HFF-Myc (cell line): ENCODE data around the gene PALM.

Experiments
- DNase-seq: peaks from one replicate; pipeline ENCODE4 v3.0.0-alpha.2; 2011; ENCODE audit warnings: low read depth; ENCODE audit errors: extremely low read depth
- H3K4me3 ChIP-seq: replicated peaks from 2 replicates; pipeline ENCODE4 v1.5.1; 2011; ENCODE audit warnings: low read depth, mild to moderate bottlenecking, control low read depth, low read length
- CTCF ChIP-seq: IDR thresholded peaks from 2 replicates; pipeline ENCODE4 v1.5.1; 2012; ENCODE audit warnings: mild to moderate bottlenecking, low read depth, low read length, control low read depth; ENCODE audit errors: missing control alignments

Gene PALM

GRCh38 chr19:746956-747355 is 38.2 kb downstream of the PALM start:
- no peak overlapping the region for H3K4me3 ChIP-seq
- no peak for DNase-seq
- TF ChIP-seq CTCF: no peak

- TF ChIP-seq CTCF: no peak
- H3K4me3 ChIP-seq: no peak overlapping the region
These were observed 38.9 kb downstream of the PALM start for GRCh38 chr19:747432-748273.

DNA sequence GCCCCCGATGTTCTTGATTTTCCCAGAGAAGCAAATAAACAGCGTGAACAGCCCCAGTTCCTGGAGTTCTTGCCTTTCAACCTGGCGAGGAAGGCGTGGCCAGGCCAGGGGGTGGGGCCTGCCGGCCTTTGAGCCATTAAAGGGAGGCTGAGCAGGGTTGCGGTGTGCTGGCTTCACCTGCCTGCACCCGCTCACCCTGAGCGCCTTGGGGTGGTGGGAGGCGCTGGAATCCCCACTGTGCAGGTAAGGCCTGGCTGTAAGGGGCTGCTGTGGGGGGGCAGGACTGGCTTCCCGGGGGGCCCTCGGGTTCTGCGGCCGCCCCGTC is 39.5 kb downstream of the PALM start:
- no peak for DNase-seq
- TF ChIP-seq CTCF: no peak
- H3K4me3 ChIP-seq: no peak overlapping the region

More at GRCh38 chr19:747432-748273, 38.9 kb downstream of the PALM start:
- no peak for DNase-seq

DNA sequence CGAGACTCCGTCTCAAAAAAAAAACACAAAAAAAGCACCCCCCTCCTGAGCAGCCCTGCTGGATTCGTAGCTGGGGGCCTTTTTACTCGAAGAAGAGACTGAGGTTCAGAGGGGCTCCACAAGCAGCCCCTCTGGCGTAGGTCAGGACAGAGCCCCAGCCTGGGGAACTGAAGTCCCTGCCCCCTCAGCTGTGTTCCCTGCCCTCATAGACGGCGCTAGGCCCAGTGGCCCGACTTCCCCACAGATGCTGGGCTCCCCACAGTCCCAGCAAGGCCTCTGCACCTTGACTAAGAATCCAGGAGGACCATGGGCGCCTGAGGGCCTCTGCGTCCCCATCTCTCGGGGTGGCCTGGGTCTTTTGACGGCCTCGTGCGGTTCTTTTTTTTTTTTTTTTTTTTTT is 41.1 kb downstream of the PALM start:
- H3K4me3 ChIP-seq: no peak overlapping the region
- DNase-seq: no peak
- TF ChIP-seq CTCF: no peak

GRCh38 chr19:750640-751423 is 42.1 kb downstream of the PALM start, which contains the start of gene MISP:
Gene MISP (plus strand): TSS chr19:751112. CDS start chr19:756947, 5,835 bp downstream.
- DNase-seq: no peak
- no peak within 1 kb of the TSS for H3K4me3 ChIP-seq

More at GRCh38 chr19:750640-751423, 42.1 kb downstream of the PALM start, which contains the start of gene MISP:
- TF ChIP-seq CTCF: no peak
